ENCODE data around the gene GRK1.

GRK1 gene

GRCh38 chr13:113669755-113670341, 2.8 kb downstream of the GRK1 start:
- no peak overlapping the region for H3K27ac ChIP-seq
- TF ChIP-seq CTCF (conservative IDR thresholded peaks at IDR 0.05) (no peak), ZFX (IDR thresholded peaks at IDR 0.05) (no peak)

- no peak overlapping the region for H3K27ac ChIP-seq
- TF ChIP-seq CTCF (conservative IDR thresholded peaks at IDR 0.05) (no peak), ZFX (IDR thresholded peaks at IDR 0.05) (no peak)
Measured at GRCh38 chr13:113670541-113670940, 3.5 kb downstream of the GRK1 start.

- H3K27ac ChIP-seq, result no peak overlapping the region
Measured at GRCh38 chr13:113671066-113672001, 4.3 kb downstream of the GRK1 start.

GRCh38 chr13:113672002-113672651, 5.1 kb downstream of the GRK1 start:
- TF ChIP-seq ZFX (IDR thresholded peaks at IDR 0.05) (no peak), CTCF (conservative IDR thresholded peaks at IDR 0.05) (no peak)
- H3K27ac ChIP-seq, result no peak overlapping the region

More at GRCh38 chr13:113671066-113672001, 4.3 kb downstream of the GRK1 start:
- TF ChIP-seq ZFX (IDR thresholded peaks at IDR 0.05) (no peak), CTCF (conservative IDR thresholded peaks at IDR 0.05) (no peak)

- H3K27ac ChIP-seq, result no peak overlapping the region
- TF ChIP-seq ZFX (IDR thresholded peaks at IDR 0.05) (no peak), CTCF (conservative IDR thresholded peaks at IDR 0.05) (no peak)
Measured at GRCh38 chr13:113722921-113723320, 55.9 kb downstream of the GRK1 start.

GRCh38 chr13:113723410-113724015, 56.5 kb downstream of the GRK1 start:
- TF ChIP-seq ZFX (IDR thresholded peaks at IDR 0.05) (no peak), CTCF (conservative IDR thresholded peaks at IDR 0.05) (no peak)

More at GRCh38 chr13:113723410-113724015, 56.5 kb downstream of the GRK1 start:
- no peak overlapping the region for H3K27ac ChIP-seq

Data from C4-2B (cell line).